K562 (cell line): ENCODE data around the gene SNAPC2. TPM values are rescaled to one million over a fixed set of nuclear protein-coding genes. Genes with fewer than 3 reads are reported as not detected.
A peak's percentile ranks its signal among the peaks of the same experiment; 100 is the strongest.

Experiments
- ARID3B ChIP-seq: fragments of 250-450 bp; sonication (Bioruptor Pico); IDR thresholded peaks from 2 replicates; pipeline ENCODE4 v1.4.0; 2020; ENCODE audit warnings: borderline replicate concordance
- ATF1 ChIP-seq, 2 experiments: fragments of 450-650 bp in 1 of 2; IDR thresholded peaks; 2 replicates each; pipeline ENCODE4 v1.6.1; 2016; ENCODE audit warnings: missing compliant biosample characterization in 1 of 2, missing genetic modification characterization in 1 of 2
- ATF4 ChIP-seq: fragments of 450-650 bp; formaldehyde crosslinking; IDR thresholded peaks from 2 replicates; pipeline ENCODE4 v1.4.0; 2022; ENCODE audit warnings: mild to moderate bottlenecking, moderate library complexity
- BMI1 ChIP-seq: fragments of 150-350 bp; IDR thresholded peaks from 2 replicates; pipeline ENCODE4 v1.6.1; 2014; ENCODE audit warnings: low read length
- CBFA2T3 ChIP-seq: fragments of 450-650 bp; IDR thresholded peaks from 2 replicates; pipeline ENCODE4 v1.6.1; 2017
- CBX1 ChIP-seq: sonication (generic); IDR thresholded peaks from 2 replicates; pipeline ENCODE4 v1.6.1; 2016; ENCODE audit warnings: antibody characterized with exemption, low read depth, mild to moderate bottlenecking
- DDX20 ChIP-seq: fragments of 450-650 bp; IDR thresholded peaks from 2 replicates; pipeline ENCODE4 v1.6.1; 2016; ENCODE audit warnings: missing genetic modification characterization, low read depth, mild to moderate bottlenecking, missing compliant biosample characterization, moderate library complexity
- HDAC2 ChIP-seq: fragments of 450-650 bp; IDR thresholded peaks from 2 replicates; pipeline ENCODE4 v1.6.1; 2016; ENCODE audit warnings: mild to moderate bottlenecking
- HMG20A ChIP-seq: fragments of 450-650 bp; formaldehyde crosslinking; conservative IDR thresholded peaks from 2 replicates; pipeline ENCODE4 v1.4.0; 2020; ENCODE audit warnings: mild to moderate bottlenecking, mixed read lengths
- HNRNPK ChIP-seq: fragments of 200-400 bp; formaldehyde crosslinking; IDR thresholded peaks from one replicate; pipeline ENCODE4 v1.6.1; 2018; ENCODE audit warnings: mild to moderate bottlenecking, low read depth, low read length; ENCODE audit not compliant: poor library complexity, severe bottlenecking
- HNRNPLL ChIP-seq: fragments of 200-400 bp; formaldehyde crosslinking; IDR thresholded peaks from 2 replicates; pipeline ENCODE4 v1.6.1; 2017; ENCODE audit warnings: low read length, low read depth, mild to moderate bottlenecking; ENCODE audit not compliant: poor library complexity, severe bottlenecking
- MAFK ChIP-seq: IDR thresholded peaks from 2 replicates; pipeline ENCODE4 v1.6.1; 2011; ENCODE audit warnings: low read length, improper control_type of control experiment
- NCOA1 ChIP-seq: fragments of 450-650 bp; IDR thresholded peaks from 2 replicates; pipeline ENCODE4 v1.6.1; 2016; ENCODE audit warnings: low read depth
- POLR2B ChIP-seq: fragments of 450-650 bp; IDR thresholded peaks from 2 replicates; pipeline ENCODE4 v1.6.1; 2018; ENCODE audit warnings: low read depth; ENCODE audit not compliant: partially characterized antibody
- PTBP1 ChIP-seq: fragments of 200-400 bp; formaldehyde crosslinking; IDR thresholded peaks from 2 replicates; pipeline ENCODE4 v1.6.1; 2017; ENCODE audit warnings: low read depth, low read length
- PURB ChIP-seq: sonication (generic); formaldehyde crosslinking; IDR thresholded peaks from 2 replicates; pipeline ENCODE4 v1.9.0; 2021; ENCODE audit warnings: low read depth, mild to moderate bottlenecking, missing genetic modification reagents
- RUNX1 ChIP-seq: sonication (generic); IDR thresholded peaks from 2 replicates; pipeline ENCODE4 v1.6.1; 2016; ENCODE audit warnings: antibody characterized with exemption, low read depth
- SIN3B ChIP-seq: fragments of 450-650 bp; IDR thresholded peaks from 2 replicates; pipeline ENCODE4 v1.6.1; 2017; ENCODE audit warnings: low read depth, mild to moderate bottlenecking, moderate library complexity
- SMARCA5 ChIP-seq: fragments of 450-650 bp; IDR thresholded peaks from 2 replicates; pipeline ENCODE4 v1.6.1; 2016
- ZFX ChIP-seq: sonication (generic); formaldehyde crosslinking; IDR thresholded peaks from 2 replicates; pipeline ENCODE4 v1.8.0; 2022; ENCODE audit warnings: mild to moderate bottlenecking, missing genetic modification reagents, moderate library complexity
- ZNF12 ChIP-seq: sonication (generic); formaldehyde crosslinking; IDR thresholded peaks from 2 replicates; pipeline ENCODE4 v1.4.0; 2020; ENCODE audit warnings: mild to moderate bottlenecking, missing genetic modification reagents
- ZNF444 ChIP-seq: fragments of 250-450 bp; sonication (Bioruptor Pico); IDR thresholded peaks from 2 replicates; pipeline ENCODE4 v1.4.0; 2020; ENCODE audit warnings: mild to moderate bottlenecking, moderate library complexity
- ZNF655 ChIP-seq: fragments of 250-450 bp; sonication (Bioruptor Pico); IDR thresholded peaks from 2 replicates; pipeline ENCODE4 v1.5.0; 2021
- ZNF785 ChIP-seq: fragments of 250-450 bp; sonication (Bioruptor Pico); IDR thresholded peaks from 2 replicates; pipeline ENCODE4 v1.4.0; 2020; ENCODE audit warnings: mild to moderate bottlenecking
- polyA plus RNA-seq, 8 experiments: library from polyadenylated mRNA; depleted of rRNA in 4 of 8; stranded (reverse) in 5 of 8; unstranded in 3 of 8; fragments of >200 nt; fragmentation: Nextera tagmentation in 2 of 8; fragmentation: Illumina TruSeq in 1 of 8; extraction: Ambion mirVana in 2 of 8; extraction: Trizol in 1 of 8; gene quantifications; 2 replicates each; pipeline versions ENCODE4 v1.2.1 to v1.2.3, GENCODE V29; 2011 to 2014; ENCODE audit warnings: inconsistent platforms in 1 of 8, missing spikeins in 1 of 8
- total RNA-seq, 7 experiments: library from RNA; depleted of rRNA in 6 of 7; stranded (reverse); fragments of >200 nt in 6 of 7; fragmentation: Illumina TruSeq in 2 of 7; extraction: Trizol in 2 of 7; gene quantifications; 2 replicates each; pipeline versions ENCODE4 v1.2.1 to v1.2.3, GENCODE V29; 2011 to 2021; ENCODE audit warnings: low replicate concordance in 1 of 7
- TF ChIP-seq, protein P1 (sequence below), 3 experiments: fragments of 200-800 bp in 1 of 3; sonication (Bioruptor generic) in 1 of 3; sonication (generic) in 1 of 3; formaldehyde crosslinking in 1 of 3; IDR thresholded peaks; 2 replicates each; pipeline versions ENCODE4 v1.6.1 to v1.8.0; 2016 to 2022; ENCODE audit warnings: mild to moderate bottlenecking in 2 of 3, missing compliant biosample characterization in 2 of 3, missing genetic modification characterization in 2 of 3, missing genetic modification reagents in 1 of 3

Gene SNAPC2
- total and polyA plus RNA-seq, 9 of the 15 experiments (the other 6 are each of a cell fraction or from before 2014, with no cell fraction given): 0.59 to 45.1 (median 15.3) TPM

DNA sequence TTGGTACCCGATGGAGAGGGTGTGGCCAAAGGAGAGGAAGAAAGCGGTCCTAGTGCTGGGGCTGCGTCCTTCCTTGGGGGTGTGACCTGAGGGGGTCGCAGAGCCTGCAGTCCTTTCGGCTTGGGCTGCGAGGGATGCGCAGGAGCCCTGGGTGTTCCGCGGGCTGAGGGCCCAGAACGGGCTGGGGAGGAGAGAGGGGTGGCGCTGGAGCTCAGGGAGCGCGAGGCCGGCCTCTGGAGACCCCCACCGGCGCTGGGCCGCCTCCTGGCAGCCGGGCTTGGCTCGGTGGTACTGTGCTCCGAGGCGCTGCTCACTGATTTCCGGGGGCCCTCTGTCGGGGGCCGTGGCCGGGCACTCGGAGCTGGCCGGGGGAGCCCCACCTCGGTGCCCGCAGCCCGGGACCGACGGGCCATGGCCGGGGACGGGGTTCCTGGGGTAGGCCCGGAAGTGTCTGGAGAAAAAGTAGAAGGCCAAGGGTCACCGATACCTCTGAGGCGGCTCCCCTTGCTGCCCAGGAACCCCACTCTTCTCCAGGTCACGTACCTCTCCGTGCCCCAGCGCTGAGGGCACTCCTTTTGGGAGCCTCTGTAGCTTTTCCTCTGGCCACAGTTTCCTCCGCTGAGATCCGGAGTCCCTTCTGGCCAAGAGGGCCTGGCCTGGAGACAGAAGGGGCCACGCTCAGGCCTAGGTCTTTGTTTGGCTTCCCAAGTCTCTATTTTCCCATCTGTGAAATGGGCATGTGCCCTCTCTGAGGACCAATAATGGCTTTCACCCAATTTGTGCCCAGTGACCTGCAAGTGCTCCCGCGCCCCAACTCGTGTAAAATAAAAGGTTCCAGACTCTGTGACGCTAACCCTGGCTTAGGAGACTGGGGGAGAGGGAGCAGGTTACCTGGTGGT, 47.6 kb upstream of the SNAPC2 start (continued):
- TF ChIP-seq HMG20A (no peak), ZNF12 (CRISPR knock-in tag) (no peak), NCOA1 (no peak), PTBP1 (peak; percentile 96), ZNF655 (no peak), HDAC2 (peak; percentile 88), PURB (CRISPR knock-in tag) (no peak), HNRNPK (no peak), DDX20 (tag) (no peak), ZNF785 (CRISPR knock-in tag) (no peak), SMARCA5 (peak; percentile 84), MAFK (no peak), BMI1 (no peak), ZFX (CRISPR knock-in tag) (peak; percentile 38; the same call in 1 of the 2 replicates), HNRNPLL (no peak), ARID3B (CRISPR knock-in tag) (no peak), SIN3B (no peak), RUNX1 (no peak), POLR2B (no peak), ATF4 (CRISPR knock-in tag) (no peak), CBFA2T3 (no peak), CBX1 (peak; percentile 85; the same call in 1 of the 2 replicates), ZNF444 (no peak), ATF1 (CRISPR knock-in tag; IDR thresholded peaks at IDR 0.05) (no peak), ATF1 (tag; IDR thresholded peaks at IDR 0.05) (0 out of 2 replicates have a peak, but pooled peaks have one; percentile 2)
- TF ChIP-seq, protein P1, sequence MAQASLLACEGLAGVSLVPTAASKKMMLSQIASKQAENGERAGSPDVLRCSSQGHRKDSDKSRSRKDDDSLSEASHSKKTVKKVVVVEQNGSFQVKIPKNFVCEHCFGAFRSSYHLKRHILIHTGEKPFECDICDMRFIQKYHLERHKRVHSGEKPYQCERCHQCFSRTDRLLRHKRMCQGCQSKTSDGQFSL (CRISPR knock-in tag; IDR thresholded peaks at IDR 0.05): peak; percentile 62; the same call in 1 of the 2 replicates
- TF ChIP-seq, protein P1 (tag; IDR thresholded peaks at IDR 0.05): no peak
